Measurements from ENCODE around the gene ZMYM2. TPM values are rescaled to one million over a fixed set of nuclear protein-coding genes. Genes with fewer than 3 reads are reported as not detected.
"Not testable (repeated sequence)": the region's sequence is repeated elsewhere in the genome, so short reads cannot be mapped to it uniquely, and the experiment has no call there.

ZMYM2 gene
- polyA plus RNA-seq, 1 donor from 2014 or later = 11.1 TPM

- H3K4me3 Mint-ChIP-seq = peak overlapping the region in 1 of 4 donors; percentile 73
- H3K36me3 Mint-ChIP-seq = peaks cover 2% of the 10 kb centered on the region
- H3K27me3 Mint-ChIP-seq = no peaks in the 10 kb centered on the region
- H3K9me3 Mint-ChIP-seq = no peaks in the 10 kb centered on the region
- no peak overlapping the region for H3K27ac Mint-ChIP-seq
- H3K4me1 Mint-ChIP-seq = peaks cover 16 to 29% (median 27%) of the 10 kb centered on the region in 3 donors
Observed at GRCh38 chr13:19961924-19962323, 3.4 kb downstream of the ZMYM2 start.

GRCh38 chr13:19962894-19963293 lies 4.4 kb downstream of the ZMYM2 start:
- Mint-ChIP-seq H3K9me3 (no peaks in the 10 kb centered on the region), H3K36me3 (peaks cover 4% of the 10 kb centered on the region), H3K27ac (peak overlapping the region in 1 of 3 donors; percentile 63), H3K4me3 (peak overlapping the region in 1 of 4 donors; percentile 74), H3K27me3 (no peaks in the 10 kb centered on the region), H3K4me1 (peaks cover 24 to 38% (median 36%) of the 10 kb centered on the region in 3 donors)

- no peak overlapping the region for H3K4me3 Mint-ChIP-seq
- no peaks in the 10 kb centered on the region for H3K9me3 Mint-ChIP-seq
- H3K4me1 Mint-ChIP-seq = peaks cover 20 to 24% (median 21%) of the 10 kb centered on the region in 3 donors
- no peak overlapping the region for H3K27ac Mint-ChIP-seq
- peaks cover 4% of the 10 kb centered on the region for H3K36me3 Mint-ChIP-seq
- no peaks in the 10 kb centered on the region for H3K27me3 Mint-ChIP-seq
Observed at GRCh38 chr13:19967621-19968020, 9.1 kb downstream of the ZMYM2 start.

GRCh38 chr13:19974498-19975009 lies 16.0 kb downstream of the ZMYM2 start:
- H3K27ac Mint-ChIP-seq, H3K4me3 Mint-ChIP-seq, H3K27me3 Mint-ChIP-seq: not testable (repeated sequence)
- H3K4me1 Mint-ChIP-seq = peaks cover 7 to 16% (median 15%) of the 10 kb centered on the region in 3 donors
- peaks cover 28% of the 10 kb centered on the region for H3K36me3 Mint-ChIP-seq
- peaks cover 4 to 11% (median 5%) of the 10 kb centered on the region in 3 donors for H3K9me3 Mint-ChIP-seq

GRCh38 chr13:19978831-19979437 lies 20.4 kb downstream of the ZMYM2 start:
- H3K4me1 Mint-ChIP-seq = peaks cover 12 to 28% (median 23%) of the 10 kb centered on the region in 3 donors
- H3K4me3 Mint-ChIP-seq = peak overlapping the region in 1 of 4 donors; percentile 55
- peaks cover 4 to 11% (median 5%) of the 10 kb centered on the region in 3 donors for H3K9me3 Mint-ChIP-seq
- H3K27me3 Mint-ChIP-seq = no peaks in the 10 kb centered on the region
- peaks cover 32% of the 10 kb centered on the region for H3K36me3 Mint-ChIP-seq
- H3K27ac Mint-ChIP-seq = peak overlapping the region in 1 of 3 donors; percentile 85

- peaks cover 4 to 11% (median 5%) of the 10 kb centered on the region in 3 donors for H3K9me3 Mint-ChIP-seq
- peaks cover 20% of the 10 kb centered on the region for H3K36me3 Mint-ChIP-seq
- H3K27ac Mint-ChIP-seq = no peak overlapping the region
Observed at GRCh38 chr13:19981685-19982238, 23.2 kb downstream of the ZMYM2 start.

GRCh38 chr13:19982447-19983043 lies 24.0 kb downstream of the ZMYM2 start:
- Mint-ChIP-seq H3K27ac (no peak overlapping the region), H3K4me1 (peaks cover 17 to 25% (median 25%) of the 10 kb centered on the region in 3 donors), H3K36me3 (peaks cover 14% of the 10 kb centered on the region)

More at GRCh38 chr13:19981685-19982238, 23.2 kb downstream of the ZMYM2 start:
- Mint-ChIP-seq H3K4me3 (no peak overlapping the region), H3K27me3 (no peaks in the 10 kb centered on the region), H3K4me1 (peaks cover 17 to 25% (median 25%) of the 10 kb centered on the region in 3 donors)

GRCh38 chr13:19984430-19985218 lies 26.1 kb downstream of the ZMYM2 start:
- Mint-ChIP-seq H3K27ac (peak overlapping the region in 2 of 3 donors; percentile 20 to 75), H3K36me3 (peaks cover 5% of the 10 kb centered on the region), H3K9me3 (no peaks in the 10 kb centered on the region), H3K27me3 (no peaks in the 10 kb centered on the region), H3K4me3 (no peak overlapping the region), H3K4me1 (peaks cover 18 to 22% (median 20%) of the 10 kb centered on the region in 3 donors)

More at GRCh38 chr13:19982447-19983043, 24.0 kb downstream of the ZMYM2 start:
- Mint-ChIP-seq H3K27me3 (no peaks in the 10 kb centered on the region), H3K4me3 (no peak overlapping the region), H3K9me3 (peaks cover 4 to 11% (median 5%) of the 10 kb centered on the region in 3 donors)

- peaks cover 5% of the 10 kb centered on the region for H3K36me3 Mint-ChIP-seq
- peak overlapping the region in 2 of 3 donors; percentile 59 to 69 for H3K27ac Mint-ChIP-seq
- H3K4me3 Mint-ChIP-seq = no peak overlapping the region
- H3K4me1 Mint-ChIP-seq = peaks cover 20 to 28% (median 26%) of the 10 kb centered on the region in 3 donors
- no peaks in the 10 kb centered on the region for H3K9me3 Mint-ChIP-seq
- no peaks in the 10 kb centered on the region for H3K27me3 Mint-ChIP-seq
Observed at GRCh38 chr13:19985219-19985556, 26.7 kb downstream of the ZMYM2 start.

- Mint-ChIP-seq H3K27ac (no peak overlapping the region), H3K4me3 (no peak overlapping the region), H3K27me3 (no peaks in the 10 kb centered on the region), H3K9me3 (no peaks in the 10 kb centered on the region), H3K4me1 (peaks cover 3 to 19% (median 16%) of the 10 kb centered on the region in 3 donors), H3K36me3 (peaks cover 7% of the 10 kb centered on the region)
Observed at GRCh38 chr13:19991531-19991930, 33.0 kb downstream of the ZMYM2 start.

- Mint-ChIP-seq H3K36me3 (peaks cover 7% of the 10 kb centered on the region), H3K4me1 (peaks cover 3 to 23% (median 19%) of the 10 kb centered on the region in 3 donors)
Observed at GRCh38 chr13:19993024-19993423, 34.5 kb downstream of the ZMYM2 start.

GRCh38 chr13:19998960-19999359 lies 40.4 kb downstream of the ZMYM2 start:
- no peak overlapping the region for H3K4me3 Mint-ChIP-seq
- peaks cover 0 to 27% (median 10%) of the 10 kb centered on the region in 3 donors for H3K4me1 Mint-ChIP-seq
- no peaks in the 10 kb centered on the region for H3K9me3 Mint-ChIP-seq
- no peaks in the 10 kb centered on the region for H3K27me3 Mint-ChIP-seq
- peak overlapping the region in 1 of 3 donors; percentile 59 for H3K27ac Mint-ChIP-seq
- peaks cover 4% of the 10 kb centered on the region for H3K36me3 Mint-ChIP-seq

More at GRCh38 chr13:19993024-19993423, 34.5 kb downstream of the ZMYM2 start:
- Mint-ChIP-seq H3K27ac (no peak overlapping the region), H3K4me3 (no peak overlapping the region), H3K9me3 (no peaks in the 10 kb centered on the region), H3K27me3 (no peaks in the 10 kb centered on the region)

GRCh38 chr13:20000062-20000552 lies 41.6 kb downstream of the ZMYM2 start:
- H3K9me3 Mint-ChIP-seq = no peaks in the 10 kb centered on the region
- no peaks in the 10 kb centered on the region for H3K27me3 Mint-ChIP-seq
- peak overlapping the region in 1 of 3 donors; percentile 44 for H3K27ac Mint-ChIP-seq
- H3K4me3 Mint-ChIP-seq = no peak overlapping the region
- peaks cover 4% of the 10 kb centered on the region for H3K36me3 Mint-ChIP-seq
- peaks cover 0 to 27% (median 10%) of the 10 kb centered on the region in 3 donors for H3K4me1 Mint-ChIP-seq

GRCh38 chr13:20001366-20002190 lies 43.1 kb downstream of the ZMYM2 start:
- H3K27me3 Mint-ChIP-seq = no peaks in the 10 kb centered on the region
- H3K27ac Mint-ChIP-seq = peak overlapping the region in 1 of 3 donors; percentile 88
- no peaks in the 10 kb centered on the region for H3K9me3 Mint-ChIP-seq
- H3K36me3 Mint-ChIP-seq = peaks cover 4% of the 10 kb centered on the region
- H3K4me1 Mint-ChIP-seq = peaks cover 0 to 22% (median 10%) of the 10 kb centered on the region in 3 donors
- H3K4me3 Mint-ChIP-seq = no peak overlapping the region
